Measurements from ENCODE around the gene VAPA. TPM values are rescaled to one million over a fixed set of nuclear protein-coding genes. Genes with fewer than 3 reads are reported as not detected.

The VAPA gene
- total and polyA plus RNA-seq, 9 of the 15 experiments (the other 6 are each of a cell fraction or from before 2014, with no cell fraction given): 219 to 902 (median 526) TPM

GRCh38 chr18:9915291-9916076 lies 1.7 kb downstream of the VAPA start:
- in situ Hi-C loops (cut with MboI): loop anchor here (10.0 kb wide), 1 partner anchor 901 kb away; no protein-coding TSS in a partner anchor
- DNase-seq (ENCODE audit: extremely low read depth in 1 of 4, low spot score in 3 of 4) (no peak), ATAC-seq (0 out of 3 replicates have a peak, but pooled peaks have one; percentile 0), FAIRE-seq (no peak)
- intact Hi-C loops (cut with micrococcal nuclease): loop anchor here (1.0 to 10.0 kb wide), 6 partner anchors 15 to 231 kb away; no protein-coding TSS in a partner anchor
- Histone ChIP-seq H4K20me1 (replicated peaks; ENCODE audit: control insufficient read depth, insufficient read depth, low read length) (peaks cover 48% of the 10 kb centered on the region), H3K4me1 (replicated peaks in 1 of 2; ENCODE audit: control insufficient read depth in 2 of 2, insufficient read depth in 2 of 2, low read length in 2 of 2) (peaks cover 22 to 25% of the 10 kb centered on the region in 2 experiments), H3K9me3 (replicated peaks; ENCODE audit: control insufficient read depth, insufficient read depth, low read depth, low read length) (peaks cover 6% of the 10 kb centered on the region), H3K4me2 (ENCODE audit: insufficient read depth, low read length) (peak overlapping the region; percentile 80), H3K4me3 (peak overlapping the region; percentile 85), H3K27me3 (ENCODE audit: control insufficient read depth in 2 of 2, insufficient read depth in 2 of 2, low read length in 2 of 2) (no peaks in the 10 kb centered on the region), H3K9me1 (ENCODE audit: control insufficient read depth, insufficient read depth, low read length) (peaks cover 2% of the 10 kb centered on the region), H3K27ac (ENCODE audit: extremely low read depth, low read depth, low read length) (peak overlapping the region; percentile 97), H3K9ac (ENCODE audit: insufficient read depth in 1 of 2, low read depth in 2 of 2, low read length in 2 of 2) (peak overlapping the region; percentile 91 to 93), H2AFZ (ENCODE audit: low read depth, low read length) (no peak overlapping the region), H3K79me2 (ENCODE audit: control insufficient read depth, insufficient read depth, low read length) (peaks cover 69% of the 10 kb centered on the region), H3K36me3 (ENCODE audit: control insufficient read depth, insufficient read depth, low read length) (peaks cover 34% of the 10 kb centered on the region)
- no TSS peak for BruUV-seq (replicated peaks)
- CTCF ChIA-PET (ENCODE audit: low intra/inter-chr PET ratio): interaction anchor here (0.5 kb wide), 1 partner anchor 482 kb away, joined by 3 read pairs; no protein-coding TSS in a partner anchor
- POLR2A ChIA-PET: interaction anchor here (0.5 to 3.7 kb wide), 27 partner anchors 10 to 300 kb away, joined by 3 to 72 read pairs (median 5); partner anchors contain the start of gene TXNDC2
- WGBS (ENCODE audit: insufficient coverage, low coverage, missing lambda C conversion rate): 0% methylated on average over 5 of the region's 5 CpGs
- TF ChIP-seq SMAD2 (IDR thresholded peaks at IDR 0.05; ENCODE audit: low read depth, low read length) (no peak), CREB3L1 (IDR thresholded peaks at IDR 0.05; ENCODE audit: borderline replicate concordance, low read depth) (no peak), ARHGAP35 (IDR thresholded peaks at IDR 0.05; ENCODE audit: partially characterized antibody) (no peak), NFATC3 (IDR thresholded peaks at IDR 0.05) (peak; percentile 55; the same call in 1 of the 2 replicates), ZNF717 (CRISPR knock-in tag; IDR thresholded peaks at IDR 0.05) (peak; percentile 18; the same call in 1 of the 2 replicates), FOXA3 (CRISPR knock-in tag; conservative IDR thresholded peaks at IDR 0.05 in 1 of 2, IDR thresholded peaks at IDR 0.05 in 1 of 2) (no peak), ASH1L (IDR thresholded peaks at IDR 0.05; ENCODE audit: borderline replicate concordance, low read depth, partially characterized antibody) (peak; percentile 35), ARNT (IDR thresholded peaks at IDR 0.05) (peak in 1 of 2 experiments; percentile 67; a peak in 1 of 4 replicates)
- TF ChIP-seq, protein P1, sequence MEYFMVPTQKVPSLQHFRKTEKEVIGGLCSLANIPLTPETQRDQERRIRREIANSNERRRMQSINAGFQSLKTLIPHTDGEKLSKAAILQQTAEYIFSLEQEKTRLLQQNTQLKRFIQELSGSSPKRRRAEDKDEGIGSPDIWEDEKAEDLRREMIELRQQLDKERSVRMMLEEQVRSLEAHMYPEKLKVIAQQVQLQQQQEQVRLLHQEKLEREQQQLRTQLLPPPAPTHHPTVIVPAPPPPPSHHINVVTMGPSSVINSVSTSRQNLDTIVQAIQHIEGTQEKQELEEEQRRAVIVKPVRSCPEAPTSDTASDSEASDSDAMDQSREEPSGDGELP (CRISPR knock-in tag; IDR thresholded peaks at IDR 0.05; ENCODE audit: borderline replicate concordance): no peak
- TF ChIP-seq, protein P2, sequence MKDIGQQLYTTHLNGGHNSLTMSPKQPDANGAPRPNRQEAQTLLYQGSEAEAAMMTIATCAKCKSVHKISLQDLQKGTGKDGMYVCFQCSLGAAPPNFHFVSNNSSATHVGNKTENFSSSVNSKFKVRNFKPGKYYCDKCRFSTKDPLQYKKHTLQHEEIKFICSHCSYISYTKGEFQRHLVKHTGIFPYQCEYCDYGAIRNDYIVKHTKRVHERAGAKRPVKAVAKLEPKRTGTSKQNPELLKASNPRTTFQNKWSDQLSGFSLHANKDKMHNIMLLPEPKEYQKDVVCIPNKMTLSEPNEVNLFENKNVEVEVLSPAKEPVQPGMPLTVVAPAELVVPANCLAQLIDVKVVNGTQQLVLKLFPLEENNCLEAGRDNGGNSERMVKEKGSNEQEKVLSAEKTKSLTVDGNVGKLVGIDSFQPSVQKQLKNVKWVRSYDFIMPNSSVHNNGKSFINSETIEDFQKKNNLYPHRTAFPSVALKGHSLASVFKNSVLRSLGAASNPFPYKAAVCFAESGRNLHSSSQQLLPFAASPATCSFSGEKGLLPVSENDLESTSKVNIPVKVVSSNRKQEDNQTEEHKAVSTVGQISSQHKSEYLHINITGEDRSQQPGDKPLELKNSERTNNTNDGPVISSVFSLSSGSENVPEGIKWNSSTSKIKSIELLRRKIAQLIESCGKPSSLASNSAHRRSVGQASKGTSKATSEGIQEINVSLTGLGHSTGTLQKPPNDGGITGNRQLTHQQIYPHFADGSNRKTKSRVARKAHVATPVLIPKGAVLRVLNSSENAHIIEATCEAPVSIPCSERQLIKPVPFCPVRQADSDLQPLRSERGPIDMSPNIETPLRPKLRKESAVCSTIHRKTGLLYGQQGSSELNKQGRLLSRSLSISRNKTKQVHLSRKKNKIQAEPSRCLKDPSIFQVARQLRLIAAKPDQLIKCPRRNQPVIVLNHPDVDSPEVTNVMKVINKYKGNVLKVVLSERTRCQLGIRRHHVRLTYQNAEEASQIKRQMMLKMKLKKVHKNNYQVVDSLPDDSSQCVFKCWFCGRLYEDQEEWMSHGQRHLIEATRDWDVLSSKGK (CRISPR knock-in tag; IDR thresholded peaks at IDR 0.05): no peak
